Measurements from ENCODE around the gene GPRC5D.

GPRC5D gene

DNA sequence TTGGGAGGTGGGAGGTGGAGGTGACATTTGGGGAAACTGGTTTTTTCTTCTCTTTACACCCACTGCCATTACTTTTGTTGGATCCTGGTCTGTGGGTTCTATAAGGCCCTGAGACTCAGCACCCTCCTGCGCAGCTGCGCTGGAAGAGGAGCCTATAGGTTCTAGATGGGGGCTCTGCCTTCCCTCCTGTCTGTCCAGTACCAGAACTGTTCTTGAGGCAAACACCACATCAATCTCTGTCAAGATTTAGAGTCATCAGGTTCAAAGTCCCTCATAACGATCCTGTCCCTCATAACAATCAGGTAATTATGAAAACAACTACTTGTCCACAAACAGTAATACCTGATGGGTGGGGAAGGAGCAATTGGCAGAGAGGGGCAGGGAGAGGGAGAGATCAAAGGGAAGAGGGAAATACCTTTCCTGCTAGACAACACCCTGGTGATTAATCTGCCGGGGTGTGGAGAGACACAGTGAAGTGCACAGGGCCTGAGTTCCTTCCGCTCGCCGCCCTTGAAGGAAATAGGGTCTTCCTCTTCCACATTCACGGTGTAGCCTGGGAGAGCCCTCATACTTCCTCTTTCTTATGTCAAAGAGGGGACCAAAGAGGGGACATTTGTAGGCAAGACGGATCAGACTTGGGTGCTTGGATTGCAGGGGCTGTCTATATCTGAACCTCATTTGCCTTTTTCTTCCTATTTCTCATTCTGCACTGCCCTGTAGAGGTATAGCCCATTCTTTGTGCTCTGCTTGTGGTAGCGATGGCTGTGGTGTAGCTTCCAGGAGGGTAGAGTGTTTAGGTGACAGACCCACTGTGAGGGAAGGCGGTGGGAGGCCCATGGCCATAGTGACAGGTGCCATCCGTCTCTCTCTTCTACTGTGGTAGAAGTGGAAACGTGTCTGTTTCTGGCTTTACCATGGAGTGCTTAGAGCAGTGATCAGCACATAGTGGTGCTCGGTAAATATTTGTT lies 48.0 kb downstream of the GPRC5D start:
- DNase-seq = no peak

GRCh38 chr12:12902036-12902435 lies 49.9 kb downstream of the GPRC5D start:
- DNase-seq = no peak

GRCh38 chr12:12901158-12901791 lies 50.7 kb downstream of the GPRC5D start:
- DNase-seq = peak; percentile 26

- no peak for DNase-seq
Measured at GRCh38 chr12:12900786-12901157, 51.2 kb downstream of the GPRC5D start.

DNA sequence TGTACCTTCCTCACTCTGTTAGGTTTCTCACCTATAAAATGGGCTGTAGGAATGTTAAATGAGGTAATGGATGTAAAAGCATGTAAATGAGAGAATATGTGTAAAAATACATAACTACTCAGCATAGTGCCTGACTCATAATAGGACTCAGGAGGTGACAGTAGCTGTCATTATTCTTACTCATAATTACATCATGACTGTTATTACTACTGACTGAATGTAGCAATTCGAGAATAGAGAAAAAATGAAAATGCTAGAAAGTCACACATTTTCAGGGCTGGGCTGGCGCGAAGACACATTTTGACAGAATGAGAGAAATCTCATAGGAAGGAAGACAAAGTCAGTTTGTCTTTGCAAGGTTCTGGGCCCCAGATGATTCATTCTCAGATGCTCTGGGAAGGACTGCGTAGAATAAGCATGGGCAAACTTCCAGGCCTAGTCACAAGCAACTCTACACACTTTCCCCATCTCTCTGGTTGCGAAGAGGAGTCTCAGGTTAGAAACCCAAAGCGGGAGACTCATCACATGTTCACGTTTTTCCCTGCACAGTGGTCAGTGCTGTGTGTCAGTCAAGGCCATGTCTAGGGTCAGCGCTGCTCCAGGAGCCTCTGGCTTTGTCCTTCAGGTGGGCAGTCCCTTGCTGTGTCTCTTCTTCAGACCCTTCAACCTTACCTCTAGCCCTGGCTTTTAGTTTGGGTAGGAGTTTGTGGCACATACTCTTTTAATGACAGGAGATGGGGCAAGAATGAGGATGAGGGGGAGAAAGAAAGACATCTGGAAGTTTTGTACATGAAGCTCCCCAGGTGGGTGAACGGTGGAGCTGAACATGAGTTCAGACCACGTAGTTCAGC lies 52.2 kb downstream of the GPRC5D start:
- peak; percentile 59 for DNase-seq

DNA sequence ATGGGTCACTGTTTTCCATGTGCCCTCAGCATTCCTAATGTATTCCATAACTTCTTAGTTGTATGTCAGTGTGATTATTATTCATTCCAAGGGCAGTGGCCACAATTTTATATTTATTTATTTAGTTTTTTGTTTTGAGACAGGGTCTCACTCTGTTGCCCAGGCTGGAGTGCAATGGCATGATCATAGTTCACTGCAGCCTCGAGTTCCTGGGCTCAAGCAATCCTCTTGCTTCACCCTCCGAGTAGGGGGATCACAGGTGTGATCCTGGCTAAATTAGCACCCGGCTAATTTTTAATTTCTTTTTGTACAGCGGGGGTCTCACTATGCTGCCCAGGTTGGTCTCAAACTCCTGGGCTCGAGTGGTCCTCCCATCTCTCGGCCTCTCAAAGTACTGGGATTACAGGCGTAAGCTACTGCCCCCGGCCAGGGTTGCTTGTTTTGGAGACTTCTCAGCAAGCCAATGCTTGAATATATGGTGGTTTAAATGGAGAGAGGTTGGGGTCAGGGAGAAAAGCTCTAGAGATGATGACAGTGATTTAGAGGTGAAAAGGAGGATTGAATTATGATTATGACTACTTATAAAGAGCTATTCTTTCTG lies 53.0 kb downstream of the GPRC5D start:
- no peak for DNase-seq

GRCh38 chr12:12898136-12898717 lies 53.7 kb downstream of the GPRC5D start:
- DNase-seq = no peak

DNA sequence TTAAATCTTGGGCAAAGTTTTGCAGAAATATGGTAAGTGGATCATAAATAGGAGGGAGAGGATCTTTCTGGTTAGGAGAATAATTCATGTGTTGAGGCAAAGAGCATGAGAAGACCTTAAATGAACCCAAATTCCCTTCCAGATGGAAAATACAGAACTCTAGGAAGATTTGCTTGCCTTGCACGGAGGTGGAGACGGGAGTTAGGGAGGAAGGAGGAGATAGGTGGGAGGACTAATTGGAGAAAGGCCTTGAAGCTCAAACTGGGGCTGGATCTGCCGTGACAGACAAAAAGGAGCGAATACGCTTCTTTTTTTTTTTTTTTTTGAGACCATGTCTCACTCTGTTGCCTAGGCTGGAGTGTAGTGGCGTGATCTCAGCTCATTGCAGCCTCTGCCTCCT lies 54.7 kb downstream of the GPRC5D start:
- DNase-seq = no peak

DNA sequence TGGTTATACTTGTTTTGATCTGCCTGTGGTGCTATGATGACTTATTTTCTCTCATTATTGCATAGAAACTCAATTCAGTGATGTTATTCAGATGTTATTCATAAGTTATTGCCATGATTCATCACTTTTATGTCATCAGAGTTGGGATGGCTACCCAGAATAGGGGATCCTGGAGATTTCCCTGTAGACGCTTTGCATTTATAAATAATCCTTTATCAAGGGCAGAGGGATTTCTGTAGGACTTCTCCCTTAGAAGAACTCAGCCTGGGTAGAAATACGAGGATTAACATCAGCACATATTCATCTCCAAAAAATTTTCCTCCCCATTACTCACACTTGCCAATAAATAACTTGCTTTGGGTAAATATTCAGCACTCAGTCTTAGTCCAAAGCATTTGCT lies 55.7 kb downstream of the GPRC5D start:
- DNase-seq = no peak

GRCh38 chr12:12893438-12893837 lies 58.5 kb downstream of the GPRC5D start:
- no peak for DNase-seq

- DNase-seq = no peak
Measured at GRCh38 chr12:12892681-12893141, 59.3 kb downstream of the GPRC5D start.

- DNase-seq = no peak
Measured at GRCh38 chr12:12891881-12892355, 60.1 kb downstream of the GPRC5D start.

- peak; percentile 36 for DNase-seq
Measured at GRCh38 chr12:12891080-12891880, 60.7 kb downstream of the GPRC5D start, which contains the start of gene GPRC5A. Gene GPRC5A (plus strand): TSS chr12:12891562. CDS start chr12:12908250, 16,688 bp downstream.

All from activated naive CD4-positive, alpha-beta T cell treated with anti-CD3 and anti-CD28 coated beads, Interleukin-2, amount 50 U/mL, for 16 hours (primary cell).